ENCODE measurements around the gene ROMO1. TPM values are rescaled to one million over a fixed set of nuclear protein-coding genes. Genes with fewer than 3 reads are reported as not detected.
A peak's percentile ranks its signal among the peaks of the same experiment; 100 is the strongest.

The ROMO1 gene
- total RNA-seq (10 to 100 TPM; 32.9 to 35.8 TPM), total RNA-seq (6.6 to 47.9 (median 15.7) reads per million in 172 experiments)
- polyA plus RNA-seq (2013, experiment 1 of 2), result 67.5 TPM
- 54.2 TPM for polyA plus RNA-seq (2013, experiment 2 of 2)

- no peaks in the 10 kb centered on the region for H3K9me3 ChIP-seq (ENCODE audit: control insufficient read depth in 1 of 2, insufficient read depth in 1 of 2, low read length in 2 of 2)
- Mint-ChIP-seq H3K4me1 (ENCODE audit: low read depth) (peaks cover 52% of the 10 kb centered on the region), H3K9me3 (no peaks in the 10 kb centered on the region), H3K36me3 (ENCODE audit: low read depth) (peaks cover 77% of the 10 kb centered on the region), H3K27me3 (no peaks in the 10 kb centered on the region), H3K27ac (peak within 1 kb of the TSS; percentile 84), H3K4me3 (peak within 1 kb of the TSS; percentile 95)
- H3K27ac ChIP-seq (ENCODE audit: low read depth in 1 of 2, low read length in 2 of 2), result peak within 1 kb of the TSS; percentile 93 to 97
- no peaks in the 10 kb centered on the region for H3K27me3 ChIP-seq (ENCODE audit: control insufficient read depth in 1 of 2, insufficient read depth in 2 of 2, low read length in 2 of 2)
- ChIA-PET CTCF (interaction anchor here (0.8 to 1.7 kb wide), 9 partner anchors 9 to 185 kb away, joined by 3 to 8 read pairs (median 3); no protein-coding TSS in a partner anchor), POLR2A (interaction anchor here (0.5 to 7.8 kb wide), 20 partner anchors 9 to 255 kb away, joined by 3 to 125 read pairs (median 8); partner anchors contain the start of genes CPNE1, PHF20, RBM12 and RBM39)
- peak within 1 kb of the TSS; percentile 95 for H3K4me3 ChIP-seq (ENCODE audit: low read length)
- H3K4me1 ChIP-seq (ENCODE audit: insufficient read depth, low read length), result peaks cover 23% of the 10 kb centered on the region
- ATAC-seq (ENCODE audit: poor library complexity), result peak; percentile 89
- H3K36me3 ChIP-seq (ENCODE audit: insufficient read depth, low read length), result peaks cover 39% of the 10 kb centered on the region
- peak; percentile 77 to 94 (median 82) for DNase-seq
- TF ChIP-seq CTCF (IDR thresholded peaks at IDR 0.05), result peak; percentile 11
- intact Hi-C loops (cut with DNase I, micrococcal nuclease), result loop anchor here (2.0 to 10.0 kb wide), 8 partner anchors 35 to 255 kb away; partner anchors contain the start of genes CPNE1 (in 2 of the 2), RBM12 (in 2 of the 2), SCAND1 (in 1 of the 2) and SPAG4 (in 1 of the 2)
Observed at GRCh38 chr20:35699127-35699956, at the start of gene ROMO1, which contains the start of gene NFS1. TSS of gene ROMO1 (plus strand) at chr20:35699405. CDS start at chr20:35699633, 228 bp downstream. TSS of gene NFS1 (minus strand) at chr20:35699352. CDS start at chr20:35699288, 64 bp downstream.

- peaks cover 44% of the 10 kb centered on the region for H3K36me3 ChIP-seq (ENCODE audit: insufficient read depth, low read length)
- peak overlapping the region; percentile 45 for H3K27ac Mint-ChIP-seq
- H3K36me3 Mint-ChIP-seq (ENCODE audit: low read depth), result peaks cover 42% of the 10 kb centered on the region
- no peak for DNase-seq
- no peak overlapping the region for H3K27ac ChIP-seq (ENCODE audit: low read depth in 1 of 2, low read length in 2 of 2)
- H3K9me3 Mint-ChIP-seq, result no peaks in the 10 kb centered on the region
- no peaks in the 10 kb centered on the region for H3K27me3 Mint-ChIP-seq
- POLR2A ChIA-PET, result no interaction called here
- H3K4me3 Mint-ChIP-seq, result no peak overlapping the region
- H3K4me3 ChIP-seq (ENCODE audit: low read length), result no peak overlapping the region
- CTCF ChIA-PET, result interaction anchor here (1.0 kb wide), 1 partner anchor 18 kb away, joined by 3 read pairs; no protein-coding TSS in a partner anchor
- no peak for ATAC-seq (ENCODE audit: poor library complexity)
- no peak for TF ChIP-seq CTCF (IDR thresholded peaks at IDR 0.05)
- peaks cover 20% of the 10 kb centered on the region for H3K4me1 ChIP-seq (ENCODE audit: insufficient read depth, low read length)
- H3K9me3 ChIP-seq (ENCODE audit: control insufficient read depth in 1 of 2, insufficient read depth in 1 of 2, low read length in 2 of 2), result no peaks in the 10 kb centered on the region
- peaks cover 60% of the 10 kb centered on the region for H3K4me1 Mint-ChIP-seq (ENCODE audit: low read depth)
- H3K27me3 ChIP-seq (ENCODE audit: control insufficient read depth in 1 of 2, insufficient read depth in 2 of 2, low read length in 2 of 2), result no peaks in the 10 kb centered on the region
- intact Hi-C loops (cut with DNase I, micrococcal nuclease), result no loop called here
Observed at GRCh38 chr20:35650632-35651031, 48.6 kb upstream of the ROMO1 start.

GRCh38 chr20:35651958-35652357 lies 47.2 kb upstream of the ROMO1 start:
- Histone ChIP-seq H3K27me3 (ENCODE audit: control insufficient read depth in 1 of 2, insufficient read depth in 2 of 2, low read length in 2 of 2) (no peaks in the 10 kb centered on the region), H3K4me1 (ENCODE audit: insufficient read depth, low read length) (peaks cover 20% of the 10 kb centered on the region), H3K9me3 (ENCODE audit: control insufficient read depth in 1 of 2, insufficient read depth in 1 of 2, low read length in 2 of 2) (no peaks in the 10 kb centered on the region), H3K4me3 (ENCODE audit: low read length) (no peak overlapping the region), H3K36me3 (ENCODE audit: insufficient read depth, low read length) (peaks cover 47% of the 10 kb centered on the region), H3K27ac (ENCODE audit: low read depth in 1 of 2, low read length in 2 of 2) (no peak overlapping the region)
- Mint-ChIP-seq H3K27me3 (no peaks in the 10 kb centered on the region), H3K36me3 (ENCODE audit: low read depth) (peaks cover 41% of the 10 kb centered on the region), H3K4me3 (no peak overlapping the region), H3K4me1 (ENCODE audit: low read depth) (peaks cover 55% of the 10 kb centered on the region), H3K9me3 (no peaks in the 10 kb centered on the region), H3K27ac (peak overlapping the region; percentile 40)
- TF ChIP-seq CTCF (IDR thresholded peaks at IDR 0.05), result no peak
- ChIA-PET CTCF (interaction anchor here (0.5 kb wide), 1 partner anchor 683 kb away, joined by 3 read pairs; no protein-coding TSS in a partner anchor), POLR2A (interaction anchor here (0.9 to 2.6 kb wide), 3 partner anchors 9 to 12 kb away, joined by 4 to 15 read pairs (median 6); partner anchors contain the start of genes CPNE1 and RBM12)
- DNase-seq (no peak), ATAC-seq (ENCODE audit: poor library complexity) (no peak)
- intact Hi-C loops (cut with DNase I, micrococcal nuclease), result no loop called here

All from CD4-positive, alpha-beta T cell (primary cell).